ENCODE data around the gene HPCAL4. TPM values are rescaled to one million over a fixed set of nuclear protein-coding genes. Genes with fewer than 3 reads are reported as not detected.

HPCAL4 gene
- total RNA-seq, 4 donors from 2014 or later = not detected

DNA sequence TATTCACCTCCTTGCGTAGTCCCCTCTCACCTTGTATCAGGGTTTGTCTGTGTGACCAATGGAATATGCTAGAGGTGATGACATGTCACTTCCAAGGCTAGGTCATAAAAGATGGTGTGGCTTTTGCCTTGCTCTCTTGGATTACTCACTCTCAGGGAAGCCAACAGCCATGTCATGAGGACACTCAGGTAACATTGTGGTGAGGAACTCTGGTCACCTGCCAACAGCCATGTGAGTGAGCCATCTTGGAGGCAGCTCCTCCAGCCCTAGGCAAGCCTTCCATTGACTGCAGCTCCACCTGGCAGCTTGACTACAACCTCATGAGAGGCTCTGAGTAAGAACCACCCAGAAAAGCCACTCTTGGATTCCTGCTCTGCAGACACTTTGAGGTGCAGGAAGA is 40.8 kb downstream of the HPCAL4 start:
- H3K9me3 ChIP-seq = no peaks in the 10 kb centered on the region
- 92 to 94% methylated on average over 1 of the region's 1 CpG for WGBS, 2 donors
- no peak for DNase-seq (ENCODE audit: low spot score in 2 of 2)
- peaks cover 0 to 52% (median 14%) of the 10 kb centered on the region in 4 donors for H3K4me1 ChIP-seq
- H3K27ac ChIP-seq = peak overlapping the region in 1 of 4 donors; percentile 30
- no peaks in the 10 kb centered on the region for H3K36me3 ChIP-seq
- no peak overlapping the region for H3K4me3 ChIP-seq
- no peaks in the 10 kb centered on the region for H3K27me3 ChIP-seq
- TF ChIP-seq EP300 (IDR thresholded peaks at IDR 0.05) (no peak), POLR2A (IDR thresholded peaks at IDR 0.05) (no peak)
- TF ChIP-seq, protein P1, sequence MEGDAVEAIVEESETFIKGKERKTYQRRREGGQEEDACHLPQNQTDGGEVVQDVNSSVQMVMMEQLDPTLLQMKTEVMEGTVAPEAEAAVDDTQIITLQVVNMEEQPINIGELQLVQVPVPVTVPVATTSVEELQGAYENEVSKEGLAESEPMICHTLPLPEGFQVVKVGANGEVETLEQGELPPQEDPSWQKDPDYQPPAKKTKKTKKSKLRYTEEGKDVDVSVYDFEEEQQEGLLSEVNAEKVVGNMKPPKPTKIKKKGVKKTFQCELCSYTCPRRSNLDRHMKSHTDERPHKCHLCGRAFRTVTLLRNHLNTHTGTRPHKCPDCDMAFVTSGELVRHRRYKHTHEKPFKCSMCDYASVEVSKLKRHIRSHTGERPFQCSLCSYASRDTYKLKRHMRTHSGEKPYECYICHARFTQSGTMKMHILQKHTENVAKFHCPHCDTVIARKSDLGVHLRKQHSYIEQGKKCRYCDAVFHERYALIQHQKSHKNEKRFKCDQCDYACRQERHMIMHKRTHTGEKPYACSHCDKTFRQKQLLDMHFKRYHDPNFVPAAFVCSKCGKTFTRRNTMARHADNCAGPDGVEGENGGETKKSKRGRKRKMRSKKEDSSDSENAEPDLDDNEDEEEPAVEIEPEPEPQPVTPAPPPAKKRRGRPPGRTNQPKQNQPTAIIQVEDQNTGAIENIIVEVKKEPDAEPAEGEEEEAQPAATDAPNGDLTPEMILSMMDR (IDR thresholded peaks at IDR 0.05) = no peak

DNA sequence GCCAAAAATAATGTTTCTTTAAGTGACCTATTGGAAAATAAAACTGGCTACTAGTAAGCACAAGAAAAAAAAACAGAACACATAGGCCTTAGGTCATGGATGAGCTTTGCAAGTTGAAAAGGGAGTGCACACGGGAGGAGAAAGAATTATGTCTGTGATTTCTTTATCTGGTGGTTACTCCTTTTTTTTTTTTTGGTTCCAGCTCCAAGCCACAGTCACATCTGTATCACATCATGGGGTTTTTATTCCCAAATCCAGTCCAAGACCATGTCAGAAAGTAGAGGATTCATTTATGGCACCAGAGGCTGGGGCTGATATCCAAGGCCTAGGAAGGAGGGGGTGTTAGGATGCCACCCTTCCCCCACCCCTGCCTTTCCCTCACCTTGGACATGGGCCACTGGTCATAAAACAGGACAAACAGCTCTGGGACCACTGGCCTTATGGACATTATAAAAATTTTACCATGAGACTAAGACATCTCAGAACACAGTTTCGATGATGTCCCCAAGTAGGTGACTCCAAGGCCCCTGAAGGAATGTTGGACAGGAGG is 41.5 kb downstream of the HPCAL4 start:
- no peak for DNase-seq (ENCODE audit: low spot score in 2 of 2)
- no peaks in the 10 kb centered on the region for H3K9me3 ChIP-seq
- TF ChIP-seq EP300 (IDR thresholded peaks at IDR 0.05) (peak in 1 of 2 donors; percentile 6), POLR2A (IDR thresholded peaks at IDR 0.05) (no peak)
- TF ChIP-seq, protein P1 (IDR thresholded peaks at IDR 0.05) = no peak
- H3K4me1 ChIP-seq = peaks cover 0 to 52% (median 14%) of the 10 kb centered on the region in 4 donors
- H3K27ac ChIP-seq = peak overlapping the region in 1 of 4 donors; percentile 30
- no peak overlapping the region for H3K4me3 ChIP-seq
- H3K36me3 ChIP-seq = no peaks in the 10 kb centered on the region
- H3K27me3 ChIP-seq = no peaks in the 10 kb centered on the region
- WGBS, 2 donors = 67 to 78% methylated on average over 2 of the region's 2 CpGs

DNA sequence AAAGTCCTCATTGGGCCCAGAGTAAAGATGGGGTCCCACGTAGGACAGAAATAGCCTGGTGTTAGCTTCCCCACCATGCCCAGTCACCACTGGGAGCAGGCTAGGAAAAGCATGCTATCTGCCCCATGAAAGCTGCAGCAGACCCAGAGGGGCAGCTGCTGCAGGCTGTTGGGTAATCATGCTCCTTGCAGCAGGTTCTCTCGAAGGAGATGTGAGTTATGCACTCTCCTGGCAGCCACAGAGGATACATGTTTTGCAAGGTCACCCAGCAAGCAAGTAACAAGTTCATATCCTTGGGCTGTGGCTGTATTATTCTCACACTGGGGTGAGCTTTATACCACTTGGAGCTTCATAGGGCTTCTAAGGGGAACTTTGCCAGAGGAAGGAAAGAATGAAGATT is 42.7 kb downstream of the HPCAL4 start:
- Histone ChIP-seq H3K27me3 (no peaks in the 10 kb centered on the region), H3K27ac (peak overlapping the region in 2 of 4 donors; percentile 12 to 84), H3K9me3 (no peaks in the 10 kb centered on the region), H3K36me3 (no peaks in the 10 kb centered on the region), H3K4me1 (peaks cover 0 to 45% (median 10%) of the 10 kb centered on the region in 4 donors), H3K4me3 (no peak overlapping the region)
- WGBS, 2 donors = 67 to 81% methylated on average over 2 of the region's 2 CpGs
- DNase-seq (ENCODE audit: low spot score in 2 of 2) = no peak
- TF ChIP-seq EP300 (IDR thresholded peaks at IDR 0.05) = no peak
- TF ChIP-seq, protein P1 (IDR thresholded peaks at IDR 0.05) = no peak
- no peak for TF ChIP-seq POLR2A (IDR thresholded peaks at IDR 0.05)

DNA sequence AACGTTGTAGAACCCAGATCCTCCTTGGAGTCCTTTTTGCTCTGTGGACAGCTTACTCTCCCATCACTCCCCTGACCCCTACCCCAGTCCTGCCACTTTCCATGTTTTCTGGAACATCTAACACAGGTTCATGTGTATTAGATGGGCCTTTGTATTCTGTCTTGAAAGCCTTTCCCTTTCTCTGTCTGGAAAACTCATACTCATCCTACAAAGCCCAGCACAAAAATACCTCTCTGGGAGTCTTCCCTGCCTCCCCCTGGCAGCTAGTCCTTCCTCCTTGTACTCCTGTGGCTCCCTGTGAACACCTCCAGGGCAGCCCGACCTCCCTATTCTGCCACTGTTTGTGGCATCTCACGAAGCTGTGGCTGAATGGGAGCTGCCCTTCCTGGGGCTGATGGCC is 44.0 kb downstream of the HPCAL4 start:
- peaks cover 0 to 32% (median 10%) of the 10 kb centered on the region in 4 donors for H3K4me1 ChIP-seq
- TF ChIP-seq EP300 (IDR thresholded peaks at IDR 0.05) (no peak), POLR2A (IDR thresholded peaks at IDR 0.05) (no peak)
- TF ChIP-seq, protein P1 (IDR thresholded peaks at IDR 0.05) = no peak
- H3K27me3 ChIP-seq = no peaks in the 10 kb centered on the region
- peak overlapping the region; percentile 47 to 85 (median 72) for H3K27ac ChIP-seq
- no peaks in the 10 kb centered on the region for H3K36me3 ChIP-seq
- H3K4me3 ChIP-seq = no peak overlapping the region
- no peaks in the 10 kb centered on the region for H3K9me3 ChIP-seq
- WGBS, 2 donors = 84 to 93% methylated on average over 3 of the region's 3 CpGs
- no peak for DNase-seq (ENCODE audit: low spot score in 2 of 2)

DNA sequence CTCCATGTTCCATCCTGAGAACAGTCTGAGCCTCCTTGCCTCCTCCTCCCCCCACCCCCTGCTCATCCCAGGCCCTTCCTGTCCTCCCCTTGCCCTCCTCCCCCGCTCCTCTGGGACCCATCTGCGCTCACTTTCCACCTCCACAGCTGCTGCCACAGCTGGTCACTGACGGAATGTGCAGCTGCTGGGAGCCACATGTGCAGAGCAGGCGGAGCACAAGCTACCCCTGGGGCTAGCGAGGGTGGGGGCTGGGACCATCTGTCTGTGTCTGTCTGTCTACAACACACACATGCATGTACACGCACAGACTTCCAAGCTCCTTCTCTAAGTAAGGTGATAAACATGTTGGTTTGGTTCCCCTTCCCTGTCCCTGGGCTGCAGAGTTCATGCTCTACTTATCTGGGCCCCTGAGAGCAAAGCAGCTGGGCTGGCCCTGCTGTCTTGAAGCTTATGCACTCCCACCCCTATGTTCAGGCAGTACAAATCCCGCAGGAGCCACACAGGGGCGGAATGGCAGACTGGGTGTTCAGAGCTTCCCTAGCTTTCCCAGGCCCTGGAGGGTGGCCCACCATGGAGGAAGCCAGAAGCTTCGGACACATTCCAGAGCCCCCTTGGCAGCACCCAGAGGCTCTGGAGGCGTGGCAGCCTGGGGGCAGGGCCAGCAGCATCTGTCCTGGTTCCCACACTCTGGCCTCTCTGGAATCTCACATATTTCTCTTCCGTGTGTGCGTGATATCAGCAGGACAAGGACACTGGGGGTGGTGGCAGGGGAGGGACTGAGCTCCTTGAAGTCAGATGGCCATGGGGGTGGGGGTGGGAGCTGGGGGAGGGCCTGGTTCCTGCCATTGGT is 44.8 kb downstream of the HPCAL4 start:
- no peaks in the 10 kb centered on the region for H3K27me3 ChIP-seq
- H3K9me3 ChIP-seq = no peaks in the 10 kb centered on the region
- 32 to 39% methylated on average over 12 of the region's 12 CpGs for WGBS, 2 donors
- H3K36me3 ChIP-seq = no peaks in the 10 kb centered on the region
- peaks cover 0 to 31% (median 10%) of the 10 kb centered on the region in 4 donors for H3K4me1 ChIP-seq
- TF ChIP-seq POLR2A (IDR thresholded peaks at IDR 0.05) (no peak), EP300 (IDR thresholded peaks at IDR 0.05) (peak in 1 of 2 donors; percentile 83)
- TF ChIP-seq, protein P1 (IDR thresholded peaks at IDR 0.05) = peak in 1 of 5 experiments; percentile 15
- peak; percentile 65 to 68 for DNase-seq (ENCODE audit: low spot score in 2 of 2)
- H3K27ac ChIP-seq = peak overlapping the region; percentile 47 to 85 (median 72)
- no peak overlapping the region for H3K4me3 ChIP-seq

All from tibial nerve (tissue), 4 donors.